IMR-90 (cell line): Measurements from ENCODE around the gene DCUN1D3. TPM values are rescaled to one million over a fixed set of nuclear protein-coding genes. Genes with fewer than 3 reads are reported as not detected.

Experiments
- ATAC-seq: fragments of 200-7000 bp; cut with Tn5 transposase; 2 replicates; pipeline ENCODE4 v1.9.1; 2020; ENCODE audit warnings: low read depth, mild to moderate bottlenecking, moderate library complexity
- BruUV-seq: library from RNA; stranded (reverse); fragments of 400-500 nt; replicated peaks from 2 replicates; lab custom pipeline; 2021; lab: Mats Ljungman, UMichigan
- CTCF ChIA-PET: fragments of 300-600 bp; formaldehyde crosslinking; extraction: SDS; loops from one replicate; lab custom pipeline; 2021; ENCODE audit warnings: antibody characterized with exemption; lab: Yijun Ruan, JAX
- POLR2A ChIA-PET: fragments of 300-600 bp; sonication (Branson Sonifier 250); formaldehyde crosslinking; loops from one replicate; lab custom pipeline; 2022; ENCODE audit warnings: antibody characterized with exemption; ENCODE audit not compliant: unreplicated experiment; lab: Charles Lee
- DNase-seq: peaks from one replicate; pipeline ENCODE4 v3.0.0; 2013
- H2AFZ ChIP-seq: replicated peaks from 2 replicates; pipeline ENCODE3; 2013; ENCODE audit warnings: low read length, mild to moderate bottlenecking; ENCODE audit not compliant: poor library complexity
- H2AK5ac ChIP-seq: 2 replicates; pipeline ENCODE4 v1.6.1; 2013; ENCODE audit warnings: low read depth, low read length, inconsistent platforms
- H2AK9ac ChIP-seq: replicated peaks from 2 replicates; pipeline ENCODE3; 2013; ENCODE audit warnings: mild to moderate bottlenecking, low read depth, low read length, moderate library complexity; ENCODE audit not compliant: poor library complexity
- H2BK120ac ChIP-seq: 2 replicates; pipeline ENCODE4 v1.6.1; 2013; ENCODE audit warnings: low read depth, low read length, inconsistent platforms
- H2BK15ac ChIP-seq: 3 replicates; pipeline ENCODE4 v1.6.1; 2013; ENCODE audit warnings: low read depth, low read length, inconsistent platforms
- H2BK20ac ChIP-seq: 2 replicates; pipeline ENCODE4 v1.6.1; 2013; ENCODE audit warnings: low read depth, mild to moderate bottlenecking, inconsistent platforms, low read length, moderate library complexity
- H2BK5ac ChIP-seq: 2 replicates; pipeline ENCODE4 v1.6.1; 2013; ENCODE audit warnings: mild to moderate bottlenecking, low read depth, low read length, inconsistent platforms; ENCODE audit not compliant: poor library complexity, severe bottlenecking
- H3K14ac ChIP-seq: replicated peaks from 2 replicates; pipeline ENCODE4 v1.6.1; 2013; ENCODE audit warnings: low read depth, low read length, inconsistent platforms
- H3K18ac ChIP-seq: 2 replicates; pipeline ENCODE4 v1.6.1; 2013; ENCODE audit warnings: low read depth, low read length, control low read depth
- H3K23ac ChIP-seq: 2 replicates; pipeline ENCODE4 v1.6.1; 2013; ENCODE audit warnings: low read depth, low read length, inconsistent platforms
- H3K27ac ChIP-seq: 2 replicates; pipeline ENCODE4 v1.5.1; 2013; ENCODE audit warnings: mild to moderate bottlenecking, control low read depth, low read length; ENCODE audit not compliant: insufficient read depth
- H3K27me3 ChIP-seq: 2 replicates; pipeline ENCODE4 v1.6.1; 2013; ENCODE audit warnings: low read length; ENCODE audit not compliant: control insufficient read depth, insufficient read depth
- H3K36me3 ChIP-seq: 2 replicates; pipeline ENCODE4 v1.6.1; 2013; ENCODE audit warnings: low read length, mixed read lengths; ENCODE audit not compliant: control insufficient read depth, insufficient read depth
- H3K4ac ChIP-seq: 2 replicates; pipeline ENCODE4 v1.6.1; 2013; ENCODE audit warnings: low read depth, low read length, inconsistent platforms
- H3K4me1 ChIP-seq: 2 replicates; pipeline ENCODE4 v1.6.1; 2013; ENCODE audit warnings: low read length, mixed read lengths; ENCODE audit not compliant: control insufficient read depth, insufficient read depth
- H3K4me2 ChIP-seq: 2 replicates; pipeline ENCODE4 v1.6.1; 2013; ENCODE audit warnings: low read depth, mild to moderate bottlenecking, control low read depth, low read length, moderate library complexity
- H3K4me3 ChIP-seq: 2 replicates; pipeline ENCODE4 v1.5.1; 2013; ENCODE audit warnings: low read depth, mild to moderate bottlenecking, control low read depth, low read length, moderate library complexity; ENCODE audit not compliant: insufficient read depth
- H3K56ac ChIP-seq: 2 replicates; pipeline ENCODE4 v1.6.1; 2013; ENCODE audit warnings: low read length, inconsistent platforms; ENCODE audit not compliant: insufficient read depth; ENCODE audit errors: extremely low read depth
- H3K79me1 ChIP-seq, 2 experiments: 2 replicates each; pipeline ENCODE4 v1.6.1; 2013; ENCODE audit warnings: low read length in 2 of 2, inconsistent platforms in 1 of 2, low read depth in 1 of 2
- H3K9ac ChIP-seq: 2 replicates; pipeline ENCODE4 v1.6.1; 2013; ENCODE audit warnings: low read depth, low read length, control low read depth
- H3K9me1 ChIP-seq: 2 replicates; pipeline ENCODE4 v1.6.1; 2013; ENCODE audit warnings: low read length, inconsistent platforms; ENCODE audit not compliant: insufficient read depth
- H3K9me3 ChIP-seq: 2 replicates; pipeline ENCODE4 v1.6.1; 2013; ENCODE audit warnings: low read length; ENCODE audit not compliant: control insufficient read depth, insufficient read depth
- H4K20me1 ChIP-seq: 2 replicates; pipeline ENCODE4 v1.6.1; 2013; ENCODE audit warnings: low read length, inconsistent platforms; ENCODE audit not compliant: insufficient read depth
- H4K5ac ChIP-seq: 2 replicates; pipeline ENCODE4 v1.6.1; 2013; ENCODE audit warnings: mild to moderate bottlenecking, low read depth, low read length, control low read depth
- H4K8ac ChIP-seq, 2 experiments: 2 replicates each; pipeline ENCODE4 v1.6.1; 2013; ENCODE audit warnings: low read depth in 2 of 2, low read length in 2 of 2, control low read depth in 1 of 2, inconsistent platforms in 1 of 2
- H4K91ac ChIP-seq: 2 replicates; pipeline ENCODE4 v1.6.1; 2013; ENCODE audit warnings: low read depth, low read length, inconsistent platforms; ENCODE audit not compliant: insufficient read depth
- BHLHE40 ChIP-seq: fragments of 150-350 bp; IDR thresholded peaks from 2 replicates; pipeline ENCODE4 v1.6.1; 2016; ENCODE audit warnings: mild to moderate bottlenecking, low read depth, low read length
- CEBPB ChIP-seq: IDR thresholded peaks from 2 replicates; pipeline ENCODE4 v1.6.1; 2012; ENCODE audit warnings: low read depth, low read length, improper control_type of control experiment
- CHD1 ChIP-seq: IDR thresholded peaks from 2 replicates; pipeline ENCODE4 v1.6.1; 2012; ENCODE audit warnings: low read depth, low read length, improper control_type of control experiment
- FOS ChIP-seq: fragments of 150-350 bp; IDR thresholded peaks from 2 replicates; pipeline ENCODE4 v1.6.1; 2016; ENCODE audit warnings: low read depth, low read length
- MAFK ChIP-seq: IDR thresholded peaks from 2 replicates; pipeline ENCODE4 v1.6.1; 2012; ENCODE audit warnings: low read depth, low read length, improper control_type of control experiment
- MXI1 ChIP-seq: IDR thresholded peaks from 2 replicates; pipeline ENCODE4 v1.6.1; 2012; ENCODE audit warnings: low read depth, mild to moderate bottlenecking, low read length, moderate library complexity, borderline replicate concordance
- NFE2L2 ChIP-seq: fragments of 150-350 bp; IDR thresholded peaks from 2 replicates; pipeline ENCODE4 v1.6.1; 2016; ENCODE audit warnings: low read depth, mild to moderate bottlenecking, low read length
- POLR2A ChIP-seq: IDR thresholded peaks from 2 replicates; pipeline ENCODE4 v1.6.1; 2012; ENCODE audit warnings: mild to moderate bottlenecking, low read depth, low read length
- RAD21 ChIP-seq: IDR thresholded peaks from 2 replicates; pipeline ENCODE4 v1.6.1; 2012; ENCODE audit warnings: low read length, improper control_type of control experiment
- RCOR1 ChIP-seq: IDR thresholded peaks from 2 replicates; pipeline ENCODE4 v1.6.1; 2012; ENCODE audit warnings: mild to moderate bottlenecking, low read length, improper control_type of control experiment; ENCODE audit not compliant: insufficient replicate concordance
- SMC3 ChIP-seq: fragments of 150-350 bp; IDR thresholded peaks from 2 replicates; pipeline ENCODE4 v1.6.1; 2016; ENCODE audit warnings: low read depth, mild to moderate bottlenecking, antibody characterized with exemption, low read length, moderate library complexity
- WGBS, 2 experiments: methylation state at CpG; one replicate each; pipeline versions ENCODE4 v1.1.5 to v1.1.7; 2013; ENCODE audit warnings: missing lambda C conversion rate in 2 of 2; ENCODE audit not compliant: insufficient read length in 1 of 2; ENCODE audit errors: extremely low coverage in 2 of 2; 5-methylcytosine and 5-hydroxymethylcytosine counted together
- dilution Hi-C: fragments of 300-500 bp; cut with HindIII; formaldehyde crosslinking; loops from one replicate; pipeline ENCODE4 v1.14.3; 2018; ENCODE audit warnings: low sequenced_read_pairs; ENCODE audit not compliant: unreplicated experiment
- in situ Hi-C: fragments of 300-500 bp; cut with MboI; formaldehyde crosslinking; loops from 3 replicates; pipeline ENCODE4 v1.14.3; 2019; ENCODE audit warnings: low sequenced_read_pairs, inconsistent platforms, mixed read lengths
- intact Hi-C: fragments of 100-400 bp; cut with micrococcal nuclease; formaldehyde crosslinking; loops from 2 replicates; pipeline ENCODE4 v1.10.0; 2022
- polyA plus RNA-seq, 3 experiments: library from polyadenylated mRNA; depleted of rRNA; stranded (reverse); fragments of >200 nt; gene quantifications; 2 replicates each; pipeline ENCODE4 v1.2.3, GENCODE V29; 2012; ENCODE audit warnings: low replicate concordance in 1 of 3
- total RNA-seq: library from RNA; depleted of rRNA; stranded (reverse); fragments of >200 nt; gene quantifications from 2 replicates; pipeline ENCODE4 v1.2.3, GENCODE V29; 2012
- TF ChIP-seq, protein P1 (sequence below): fragments of 150-350 bp; IDR thresholded peaks from 2 replicates; pipeline ENCODE4 v1.6.1; 2016; ENCODE audit warnings: low read depth, mild to moderate bottlenecking, low read length, moderate library complexity, borderline replicate concordance

DCUN1D3 gene
- total and polyA plus RNA-seq, 2 of the 4 experiments (the other 2 are of a cell fraction): 8.1 to 42.3 TPM

DNA sequence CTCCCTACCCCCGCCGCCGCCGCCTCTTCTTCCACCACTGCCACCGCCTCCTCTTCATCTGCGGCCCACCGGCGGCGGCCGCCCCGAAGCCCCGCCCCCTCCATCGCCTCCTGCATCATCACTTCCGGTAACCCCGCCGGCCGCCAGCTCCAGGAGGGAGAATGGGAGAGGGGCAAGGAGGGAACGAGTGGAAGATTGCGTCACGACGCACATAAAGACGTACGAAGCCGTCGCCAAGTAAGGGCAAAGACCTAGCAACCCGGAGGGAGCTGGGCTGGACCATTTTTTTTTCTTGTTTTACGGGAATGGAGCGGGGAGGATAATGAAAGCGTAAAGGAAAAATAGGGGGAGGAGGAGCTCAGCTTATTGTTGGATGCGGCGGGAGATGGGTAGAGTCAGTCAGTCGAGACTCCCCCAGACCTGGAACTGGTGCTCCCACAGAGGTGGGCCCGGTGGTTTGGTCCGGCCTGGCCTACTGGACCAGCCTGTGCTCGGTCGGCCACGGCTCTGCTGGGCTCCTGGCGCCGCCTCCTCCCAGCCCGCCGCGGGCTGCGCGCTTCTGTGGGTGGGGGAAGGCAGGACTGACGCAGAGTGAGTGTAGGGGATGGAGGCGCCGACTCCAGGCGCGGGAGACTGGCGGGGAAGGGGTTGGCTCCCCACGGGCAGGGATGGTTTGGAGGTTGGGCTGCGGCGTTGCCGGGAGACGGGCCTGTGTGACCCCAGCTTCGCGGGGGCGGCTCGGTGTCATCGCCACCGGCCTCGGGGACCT is at the start of gene DCUN1D3, which contains the start of gene LYRM1 (continued):
- no peak for TF ChIP-seq RAD21
- TF ChIP-seq, protein P1, sequence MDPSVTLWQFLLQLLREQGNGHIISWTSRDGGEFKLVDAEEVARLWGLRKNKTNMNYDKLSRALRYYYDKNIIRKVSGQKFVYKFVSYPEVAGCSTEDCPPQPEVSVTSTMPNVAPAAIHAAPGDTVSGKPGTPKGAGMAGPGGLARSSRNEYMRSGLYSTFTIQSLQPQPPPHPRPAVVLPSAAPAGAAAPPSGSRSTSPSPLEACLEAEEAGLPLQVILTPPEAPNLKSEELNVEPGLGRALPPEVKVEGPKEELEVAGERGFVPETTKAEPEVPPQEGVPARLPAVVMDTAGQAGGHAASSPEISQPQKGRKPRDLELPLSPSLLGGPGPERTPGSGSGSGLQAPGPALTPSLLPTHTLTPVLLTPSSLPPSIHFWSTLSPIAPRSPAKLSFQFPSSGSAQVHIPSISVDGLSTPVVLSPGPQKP: peak; percentile 88
- peak; percentile 96 for TF ChIP-seq POLR2A
- TF ChIP-seq RCOR1: no peak
- peak; percentile 100 for TF ChIP-seq CEBPB

DNA sequence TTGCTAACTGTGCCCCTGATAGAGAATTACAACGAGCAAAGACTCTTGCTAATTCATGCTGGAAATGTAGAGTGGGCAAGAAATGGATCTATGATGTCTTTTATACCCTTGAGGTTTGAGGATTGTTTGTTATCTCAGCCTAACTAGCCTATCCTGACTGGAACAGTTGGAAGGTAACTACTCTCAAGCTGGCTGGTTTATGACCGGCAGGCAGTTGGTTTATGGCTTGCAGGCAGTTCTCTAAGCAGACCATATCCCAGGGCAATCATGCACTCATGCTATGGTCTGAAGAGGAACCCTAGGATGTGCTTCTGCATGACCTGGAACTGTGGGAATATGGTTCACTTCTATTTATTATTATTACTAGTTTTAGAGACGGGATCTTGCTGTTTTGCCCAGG is 49.5 kb upstream of the DCUN1D3 start:
- H3K56ac ChIP-seq: no peak overlapping the region
- H3K9ac ChIP-seq: no peak overlapping the region
- intact Hi-C loops: loop anchor here (5.0 kb wide), 1 partner anchor 97 kb away; no protein-coding TSS in a partner anchor
- POLR2A ChIA-PET: no interaction called here
- no peak overlapping the region for H3K23ac ChIP-seq
- H3K4me3 ChIP-seq: no peak overlapping the region
- H3K14ac ChIP-seq: no peak overlapping the region
- H3K36me3 ChIP-seq: no peaks in the 10 kb centered on the region
- ATAC-seq (no peak), DNase-seq (no peak)
- no peaks in the 10 kb centered on the region for H4K20me1 ChIP-seq
- H3K9me1 ChIP-seq: no peaks in the 10 kb centered on the region
- WGBS, 2 experiments: 80% methylated on average over 1 of the region's 3 CpGs; no CpG with 5 or more reads in 1 of the 2 experiments
- no peak overlapping the region for H3K4me2 ChIP-seq
- H3K27me3 ChIP-seq: no peaks in the 10 kb centered on the region; the same call in 1 of the 2 replicates
- H2BK5ac ChIP-seq: no peak overlapping the region
- no peak overlapping the region for H4K91ac ChIP-seq
- H2AK5ac ChIP-seq: no peak overlapping the region
- H2BK120ac ChIP-seq: no peak overlapping the region
- H2BK15ac ChIP-seq: no peak overlapping the region
- no peak overlapping the region for H3K27ac ChIP-seq
- no peak overlapping the region for H2AFZ ChIP-seq
- H3K9me3 ChIP-seq: no peaks in the 10 kb centered on the region
- BruUV-seq: no TSS peak
- H3K79me1 ChIP-seq: no peaks in the 10 kb centered on the region
- CTCF ChIA-PET: no interaction called here
- H2BK20ac ChIP-seq: no peak overlapping the region
- H3K18ac ChIP-seq: no peak overlapping the region
- in situ Hi-C loops: no loop called here
- H3K4me1 ChIP-seq: no peaks in the 10 kb centered on the region
- no peak overlapping the region for H3K4ac ChIP-seq
- H4K8ac ChIP-seq: no peak overlapping the region
- no peak overlapping the region for H2AK9ac ChIP-seq
- no peak overlapping the region for H4K5ac ChIP-seq
- dilution Hi-C loops: no loop called here
- TF ChIP-seq FOS: no peak
- TF ChIP-seq POLR2A: no peak
- no peak for TF ChIP-seq MXI1
- no peak for TF ChIP-seq MAFK
- no peak for TF ChIP-seq CHD1
- TF ChIP-seq NFE2L2: no peak
- TF ChIP-seq BHLHE40: no peak
- no peak for TF ChIP-seq RCOR1
- TF ChIP-seq SMC3: no peak
